Islet of Langerhans (tissue), 1 donor: Measurements from ENCODE around the gene PCDHB1.

Source experiments
- FAIRE-seq: peaks from one replicate; lab custom pipeline; 2011; peaks lifted over from hg19 to GRCh38; lab: Jason Lieb, UNC

PCDHB1 gene

GRCh38 chr5:141050622-141051520 is at the start of gene PCDHB1:
PCDHB1 (plus strand) TSS chr5:141051374; CDS start chr5:141051471, 97 bp downstream.
- FAIRE-seq = no peak

GRCh38 chr5:141001446-141001843 is 49.7 kb upstream of the PCDHB1 start:
- FAIRE-seq = no peak

- FAIRE-seq = no peak
Observed at GRCh38 chr5:141001844-141002604, 49.1 kb upstream of the PCDHB1 start.

- no peak for FAIRE-seq
Observed at GRCh38 chr5:141002605-141002965, 48.6 kb upstream of the PCDHB1 start.

- FAIRE-seq = no peak
Observed at GRCh38 chr5:141003031-141003430, 48.1 kb upstream of the PCDHB1 start.

- no peak for FAIRE-seq
Observed at GRCh38 chr5:141003791-141004611, 47.2 kb upstream of the PCDHB1 start.

GRCh38 chr5:141007791-141008190 is 43.4 kb upstream of the PCDHB1 start:
- FAIRE-seq = peak; percentile 13

- no peak for FAIRE-seq
Observed at GRCh38 chr5:141010047-141010793, 41.0 kb upstream of the PCDHB1 start.

GRCh38 chr5:141017943-141018342 is 33.2 kb upstream of the PCDHB1 start:
- FAIRE-seq = no peak

GRCh38 chr5:141022384-141022783 is 28.8 kb upstream of the PCDHB1 start:
- FAIRE-seq = no peak

- no peak for FAIRE-seq
Observed at GRCh38 chr5:141031006-141031405, 20.2 kb upstream of the PCDHB1 start.

GRCh38 chr5:141032626-141033025 is 18.5 kb upstream of the PCDHB1 start:
- no peak for FAIRE-seq

GRCh38 chr5:141039061-141039460 is 12.1 kb upstream of the PCDHB1 start:
- no peak for FAIRE-seq

- FAIRE-seq = peak; percentile 5
Observed at GRCh38 chr5:141039517-141039916, 11.7 kb upstream of the PCDHB1 start.

GRCh38 chr5:141040093-141040770 is 10.9 kb upstream of the PCDHB1 start:
- no peak for FAIRE-seq

- FAIRE-seq = peak; percentile 100
Observed at GRCh38 chr5:141040771-141041426, 10.3 kb upstream of the PCDHB1 start.

- no peak for FAIRE-seq
Observed at GRCh38 chr5:141041427-141041785, 9.8 kb upstream of the PCDHB1 start.

GRCh38 chr5:141042555-141042954 is 8.6 kb upstream of the PCDHB1 start:
- FAIRE-seq = no peak

GRCh38 chr5:141051521-141051866 is 320 bp downstream of the PCDHB1 start:
- no peak for FAIRE-seq

- no peak for FAIRE-seq
Observed at GRCh38 chr5:141077826-141078225, 26.7 kb downstream of the PCDHB1 start.

- FAIRE-seq = no peak
Observed at GRCh38 chr5:141082228-141082627, 31.1 kb downstream of the PCDHB1 start.
